A673 (cell line): Measurements from ENCODE around the gene BTF3L4.

Source experiments
- CTCF ChIP-seq: fragments of 300-800, 200-600 bp; sonication (generic); conservative IDR thresholded peaks from 2 replicates; pipeline ENCODE4 v1.5.1; 2017; ENCODE audit warnings: low read depth, mild to moderate bottlenecking, antibody characterized with exemption, low read length, moderate library complexity, mixed read lengths
- EZH2 ChIP-seq: fragments of 200-600 bp; sonication (generic); IDR thresholded peaks from 2 replicates; pipeline ENCODE4 v1.6.1; 2017; ENCODE audit warnings: borderline replicate concordance, low read depth, mild to moderate bottlenecking, mixed read lengths, antibody characterized with exemption, low read length; ENCODE audit not compliant: poor library complexity, severe bottlenecking

DNA sequence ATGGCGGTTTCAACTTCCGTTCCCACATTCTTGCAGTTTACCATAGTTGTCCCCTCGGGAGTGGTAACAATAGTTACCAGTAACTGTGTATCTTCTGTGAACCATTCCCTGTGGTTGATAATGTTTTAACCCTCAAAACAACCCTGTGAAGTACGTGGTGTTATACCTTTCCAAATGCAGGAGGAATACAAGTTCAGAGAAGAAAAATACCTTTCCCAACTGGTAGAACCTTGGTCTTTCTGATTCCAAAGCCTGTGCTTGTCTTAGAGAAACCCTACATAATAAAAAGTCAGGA lies 789 bp downstream of the BTF3L4 start:
- no peak for TF ChIP-seq CTCF
- TF ChIP-seq EZH2: no peak
